SK-N-SH treated with all-trans-retinoic acid at 6 μM for 48 hours (cell line): ENCODE measurements around the gene PHKA2.

Experiments
- GLIS3 ChIP-seq: fragments of 250-450 bp; sonication (Bioruptor Pico); IDR thresholded peaks from 2 replicates; pipeline ENCODE4 v1.5.0; 2020; ENCODE audit warnings: mild to moderate bottlenecking, moderate library complexity
- ISL1 ChIP-seq: fragments of 250-450 bp; sonication (Bioruptor Pico); IDR thresholded peaks from 2 replicates; pipeline ENCODE4 v2.1.2; 2022; ENCODE audit warnings: mild to moderate bottlenecking, moderate library complexity
- ZNF8 ChIP-seq: fragments of 450-650 bp; formaldehyde crosslinking; IDR thresholded peaks from 2 replicates; pipeline ENCODE4 v1.5.0; 2020; ENCODE audit warnings: mild to moderate bottlenecking, moderate library complexity

- TF ChIP-seq ZNF8 (CRISPR knock-in tag) (no peak), ISL1 (CRISPR knock-in tag) (no peak), GLIS3 (no peak)
These were observed 22.0 kb upstream of the PHKA2 start for GRCh38 chrX:19005909-19006308.
